GM19099 (cell line): Measurements from ENCODE around the gene CD9.

ENCODE experiments used
- POLR2A ChIP-seq: IDR thresholded peaks from 3 replicates; pipeline ENCODE4 v1.6.1; 2011; ENCODE audit warnings: low read depth; ENCODE audit not compliant: insufficient read length; ENCODE audit errors: extremely low read depth

Gene CD9

DNA sequence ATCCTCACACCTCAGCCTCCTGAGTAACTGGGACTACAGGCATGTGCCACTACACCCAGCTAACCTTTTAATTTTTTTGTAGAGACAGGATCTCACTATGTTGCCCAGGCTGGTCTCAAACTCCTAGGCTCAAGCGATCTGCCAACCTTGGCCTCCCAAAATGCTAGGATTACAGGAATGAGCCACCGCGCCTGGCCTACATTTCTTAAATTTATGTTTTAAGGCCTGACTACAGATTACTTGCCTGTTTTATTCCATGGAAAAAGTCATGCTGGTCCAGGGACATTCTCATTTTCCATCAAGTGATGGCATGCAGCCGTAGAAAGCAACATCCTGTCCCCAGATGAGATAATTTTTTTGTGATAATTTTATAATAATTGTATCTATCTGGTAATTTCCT lies 6.1 kb downstream of the CD9 start:
- TF ChIP-seq POLR2A = no peak

GRCh38 chr12:6207259-6207925 lies 7.2 kb downstream of the CD9 start:
- no peak for TF ChIP-seq POLR2A

DNA sequence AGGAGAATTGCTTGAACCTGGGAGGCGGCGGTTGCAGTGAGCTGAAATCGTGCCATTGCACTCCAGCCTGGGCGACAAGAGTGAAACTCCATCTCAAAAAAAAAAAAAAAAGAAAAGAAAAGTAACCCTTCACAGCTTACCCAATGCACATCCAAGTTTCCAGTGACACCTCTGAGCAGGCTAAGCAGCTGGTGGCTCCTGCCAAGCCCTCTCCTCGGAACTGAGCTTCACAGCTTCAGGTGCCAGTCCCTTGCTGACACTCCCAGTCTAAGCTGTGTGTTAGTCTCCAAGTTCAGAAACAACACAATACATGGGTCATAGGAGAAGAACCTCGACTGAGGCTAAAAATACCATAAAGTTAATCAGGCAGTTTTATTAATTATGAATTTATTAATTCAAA lies 7.9 kb downstream of the CD9 start:
- no peak for TF ChIP-seq POLR2A

- no peak for TF ChIP-seq POLR2A
These were observed 11.2 kb downstream of the CD9 start for GRCh38 chr12:6211421-6211869.

- TF ChIP-seq POLR2A = no peak
These were observed 11.9 kb downstream of the CD9 start for GRCh38 chr12:6212086-6212485.

DNA sequence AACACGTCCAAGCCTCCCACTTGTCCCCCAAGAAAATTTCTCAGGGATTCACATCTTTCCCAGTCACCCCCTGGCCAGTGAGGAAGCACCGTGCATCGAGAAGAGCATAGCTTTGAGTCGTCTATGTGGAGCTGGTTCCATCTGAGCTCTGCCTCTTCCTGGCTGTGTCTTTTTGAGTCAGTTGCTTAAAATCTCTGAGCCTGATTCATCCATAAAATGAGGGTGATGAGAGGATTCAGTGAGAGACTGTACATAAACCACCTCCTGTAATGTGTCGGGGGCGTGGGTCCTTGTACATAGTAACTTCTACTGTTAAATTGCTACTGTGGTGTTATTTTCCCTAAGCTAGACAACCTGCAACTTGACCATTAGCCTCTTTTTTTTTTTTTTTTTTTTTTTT lies 13.8 kb downstream of the CD9 start:
- TF ChIP-seq POLR2A = no peak

DNA sequence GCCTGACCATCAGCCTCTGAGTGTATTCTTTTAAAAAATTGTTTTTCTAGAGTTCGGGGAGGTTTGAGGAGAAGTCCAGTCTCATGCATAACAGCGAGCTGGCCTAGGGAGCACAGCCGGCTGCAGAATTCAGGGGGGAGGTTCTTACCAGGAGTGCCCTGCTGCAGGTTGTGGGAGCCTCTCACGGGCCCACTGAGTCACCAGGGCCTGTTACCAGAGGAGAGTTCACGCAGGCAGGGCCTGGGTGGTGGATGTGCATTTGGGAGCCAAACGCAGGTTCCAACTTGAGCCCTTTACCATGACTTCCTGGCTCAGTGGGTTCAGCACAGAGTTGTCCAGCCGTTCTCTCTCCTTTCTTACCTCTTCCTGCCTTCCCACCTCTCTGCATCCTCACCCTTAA lies 14.4 kb downstream of the CD9 start:
- TF ChIP-seq POLR2A = no peak

DNA sequence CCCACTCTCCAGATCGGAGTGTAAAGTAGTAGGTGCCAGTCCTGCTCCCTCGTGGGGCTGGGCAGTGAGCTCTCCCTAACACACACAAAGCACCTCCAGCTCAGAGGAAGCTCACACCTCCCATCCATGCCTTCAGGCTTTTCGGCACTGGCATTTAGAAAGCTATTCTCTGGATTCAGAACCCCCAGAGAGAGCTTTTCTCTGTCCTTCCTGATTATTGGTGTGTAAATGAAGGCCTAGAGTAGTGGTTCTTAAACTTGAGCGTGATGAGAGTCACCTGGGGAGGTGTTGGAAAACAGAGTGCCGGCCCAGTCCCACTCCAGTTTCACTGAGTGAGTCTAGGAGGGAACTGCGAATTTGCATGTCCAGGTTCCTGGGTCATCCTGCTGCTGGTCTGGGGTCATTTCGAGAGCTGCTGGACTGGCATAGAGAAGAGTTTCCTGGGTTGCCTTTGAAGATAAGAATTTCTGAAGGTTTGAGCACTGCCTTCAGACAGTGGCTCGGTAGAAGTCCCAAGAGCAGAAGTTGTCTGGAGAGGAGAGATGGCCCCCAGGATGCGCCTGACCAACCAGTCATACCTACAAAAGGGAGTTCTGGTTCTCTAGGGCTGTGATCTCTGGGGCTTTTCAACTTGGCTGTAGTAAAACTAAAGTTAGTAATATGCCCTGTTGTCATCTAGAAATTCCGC lies 15.1 kb downstream of the CD9 start:
- TF ChIP-seq POLR2A = no peak

DNA sequence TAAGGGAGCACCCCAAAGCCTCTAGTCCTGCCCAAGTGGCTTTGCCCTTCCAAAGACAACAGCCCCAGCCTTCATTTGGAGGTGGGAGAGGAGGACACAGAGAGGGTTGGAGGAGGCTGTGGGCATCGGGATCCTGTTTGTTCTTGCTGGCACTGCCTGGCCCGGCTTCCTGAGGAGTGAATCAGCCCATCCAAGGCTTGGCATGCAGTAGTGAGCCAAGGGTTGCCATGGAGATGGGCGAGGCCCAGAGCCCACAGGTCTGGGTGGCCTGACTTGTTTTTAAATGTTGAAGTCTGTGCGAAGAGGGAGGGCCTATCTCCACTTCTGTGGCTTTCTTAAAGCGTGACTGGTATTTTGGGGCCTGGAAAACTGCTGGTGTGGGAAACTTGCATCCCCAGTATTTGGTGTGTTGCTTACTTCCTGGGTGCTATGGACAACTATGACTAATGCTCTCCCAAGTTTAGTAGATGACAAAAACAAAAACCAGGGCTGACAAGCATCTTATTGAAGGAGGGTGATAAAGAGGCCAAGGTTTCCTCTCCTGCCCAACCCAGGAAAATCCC lies 15.8 kb downstream of the CD9 start:
- TF ChIP-seq POLR2A = no peak

GRCh38 chr12:6216581-6216980 lies 16.4 kb downstream of the CD9 start:
- no peak for TF ChIP-seq POLR2A

DNA sequence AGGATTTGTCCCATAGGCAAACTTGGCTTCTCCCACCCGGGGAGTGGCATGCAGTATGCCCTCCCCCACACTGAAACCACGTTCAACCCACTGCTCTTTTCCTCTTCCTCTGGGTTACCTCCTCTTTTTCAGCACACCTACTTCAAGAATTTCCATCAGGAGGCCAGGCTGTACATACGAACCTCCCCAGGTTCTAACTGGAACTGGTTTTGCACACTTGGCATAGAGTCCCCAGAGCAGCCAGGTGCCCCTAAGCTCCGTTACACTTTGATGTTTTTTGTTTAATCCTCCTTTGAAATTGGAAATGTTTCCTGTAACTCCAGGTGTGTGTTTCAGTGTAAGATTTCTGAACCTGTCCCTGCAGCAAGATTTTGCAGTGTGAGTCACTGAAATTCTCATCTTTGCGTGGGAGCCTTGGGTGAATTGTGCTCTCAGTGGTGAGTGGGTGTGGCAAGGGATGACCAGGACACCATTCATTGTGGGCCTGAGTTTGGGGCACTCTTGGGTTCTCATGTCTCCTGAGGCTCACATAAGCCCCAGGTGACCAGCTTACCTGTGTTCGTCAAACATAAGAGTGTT lies 18.2 kb downstream of the CD9 start:
- TF ChIP-seq POLR2A = no peak

DNA sequence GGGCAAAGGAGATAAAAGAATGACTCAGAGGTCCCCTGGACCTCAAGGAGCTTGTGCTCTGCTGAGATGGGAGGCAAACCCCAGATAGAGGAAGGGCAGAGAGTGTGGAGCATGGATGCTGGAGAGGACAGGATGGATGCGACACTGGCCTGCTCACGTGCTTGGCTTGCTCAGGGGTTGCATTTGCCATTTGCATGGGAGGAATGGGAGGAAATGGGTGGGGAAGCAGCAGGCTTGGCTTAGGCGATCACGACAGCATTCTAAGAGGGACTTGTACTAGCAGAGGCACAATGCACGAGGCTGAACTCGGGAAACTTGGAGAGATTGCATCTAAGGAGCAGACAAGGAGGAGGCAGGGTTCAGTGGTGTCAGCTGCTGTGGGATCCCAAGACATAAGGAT lies 19.8 kb downstream of the CD9 start:
- TF ChIP-seq POLR2A = no peak

DNA sequence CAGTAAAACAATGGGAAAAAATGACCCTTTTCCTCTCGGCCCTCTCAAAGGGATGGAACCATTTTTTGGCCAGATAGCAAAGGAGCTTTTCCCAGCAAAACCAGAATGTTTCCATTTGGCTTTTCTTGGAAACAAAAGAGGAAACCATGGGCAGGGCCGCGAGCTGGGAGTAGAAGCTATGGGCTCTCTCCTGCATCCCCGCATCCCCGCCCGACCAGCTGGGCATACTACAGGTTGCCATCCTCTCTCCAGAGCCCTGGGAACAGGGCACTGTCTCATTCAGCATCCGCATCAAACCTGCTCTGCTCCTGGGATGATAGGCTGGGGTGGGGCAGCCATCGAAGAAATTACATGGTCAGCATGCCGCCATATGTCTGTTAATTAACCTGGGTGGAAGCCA lies 20.9 kb downstream of the CD9 start:
- TF ChIP-seq POLR2A = no peak

GRCh38 chr12:6222078-6222654 lies 22.0 kb downstream of the CD9 start:
- no peak for TF ChIP-seq POLR2A

- TF ChIP-seq POLR2A = no peak
These were observed 23.3 kb downstream of the CD9 start for GRCh38 chr12:6223545-6223944.

DNA sequence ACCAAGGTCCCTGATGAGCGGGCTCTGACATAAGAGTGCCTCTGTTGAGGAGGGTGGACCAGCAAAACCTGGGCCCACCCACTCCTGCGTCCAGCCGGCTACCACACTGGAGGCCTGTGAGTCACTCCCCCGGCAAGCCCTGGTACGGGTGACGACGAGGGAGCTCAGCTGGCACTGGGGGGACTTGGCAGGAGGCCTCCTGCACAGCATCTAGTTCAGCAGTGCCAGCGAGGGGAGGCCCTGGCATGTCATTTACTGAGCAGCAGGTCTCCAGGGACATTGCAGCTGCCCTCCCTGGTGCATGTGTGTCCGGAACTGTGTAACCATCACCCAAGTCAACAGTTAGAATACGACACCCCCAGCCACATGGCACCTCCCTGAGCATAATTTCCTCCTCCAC lies 24.4 kb downstream of the CD9 start:
- no peak for TF ChIP-seq POLR2A
